GM10266 (cell line): ENCODE data around the gene NIM1K.
A peak's percentile ranks its signal among the peaks of the same experiment; 100 is the strongest.
"Not testable (repeated sequence)": the region's sequence is repeated elsewhere in the genome, so short reads cannot be mapped to it uniquely, and the experiment has no call there.

Experiments
- DNase-seq: peaks from one replicate; pipeline ENCODE4 v3.0.0; 2012; ENCODE audit errors: extremely low spot score
- CTCF ChIP-seq: IDR thresholded peaks from 2 replicates; pipeline ENCODE4 v1.5.1; 2012; ENCODE audit warnings: mild to moderate bottlenecking, low read depth; ENCODE audit not compliant: control insufficient read depth, insufficient read depth; ENCODE audit errors: missing control alignments

NIM1K gene

GRCh38 chr5:43190755-43191603 is 1.0 kb upstream of the NIM1K start:
- no peak for DNase-seq
- no peak for TF ChIP-seq CTCF

- no peak for DNase-seq
Measured at GRCh38 chr5:43192558-43193180, 644 bp downstream of the NIM1K start.

GRCh38 chr5:43193181-43193893 is 1.3 kb downstream of the NIM1K start:
- TF ChIP-seq CTCF, result no peak
- peak; percentile 69 for DNase-seq

More at GRCh38 chr5:43192558-43193180, 644 bp downstream of the NIM1K start:
- no peak for TF ChIP-seq CTCF

- no peak for TF ChIP-seq CTCF
- DNase-seq, result no peak
Measured at GRCh38 chr5:43193894-43194265, 1.9 kb downstream of the NIM1K start.

GRCh38 chr5:43195670-43196265 is 3.7 kb downstream of the NIM1K start:
- no peak for TF ChIP-seq CTCF
- DNase-seq, result no peak

GRCh38 chr5:43197535-43197934 is 5.5 kb downstream of the NIM1K start:
- no peak for TF ChIP-seq CTCF
- no peak for DNase-seq

GRCh38 chr5:43201442-43201841 is 9.4 kb downstream of the NIM1K start:
- DNase-seq, result not testable (repeated sequence)
